Measurements from ENCODE around the gene GAL3ST2. TPM values are rescaled to one million over a fixed set of nuclear protein-coding genes. Genes with fewer than 3 reads are reported as not detected.

The GAL3ST2 gene
- total RNA-seq, 1 donor from 2014 or later, result not detected

DNA sequence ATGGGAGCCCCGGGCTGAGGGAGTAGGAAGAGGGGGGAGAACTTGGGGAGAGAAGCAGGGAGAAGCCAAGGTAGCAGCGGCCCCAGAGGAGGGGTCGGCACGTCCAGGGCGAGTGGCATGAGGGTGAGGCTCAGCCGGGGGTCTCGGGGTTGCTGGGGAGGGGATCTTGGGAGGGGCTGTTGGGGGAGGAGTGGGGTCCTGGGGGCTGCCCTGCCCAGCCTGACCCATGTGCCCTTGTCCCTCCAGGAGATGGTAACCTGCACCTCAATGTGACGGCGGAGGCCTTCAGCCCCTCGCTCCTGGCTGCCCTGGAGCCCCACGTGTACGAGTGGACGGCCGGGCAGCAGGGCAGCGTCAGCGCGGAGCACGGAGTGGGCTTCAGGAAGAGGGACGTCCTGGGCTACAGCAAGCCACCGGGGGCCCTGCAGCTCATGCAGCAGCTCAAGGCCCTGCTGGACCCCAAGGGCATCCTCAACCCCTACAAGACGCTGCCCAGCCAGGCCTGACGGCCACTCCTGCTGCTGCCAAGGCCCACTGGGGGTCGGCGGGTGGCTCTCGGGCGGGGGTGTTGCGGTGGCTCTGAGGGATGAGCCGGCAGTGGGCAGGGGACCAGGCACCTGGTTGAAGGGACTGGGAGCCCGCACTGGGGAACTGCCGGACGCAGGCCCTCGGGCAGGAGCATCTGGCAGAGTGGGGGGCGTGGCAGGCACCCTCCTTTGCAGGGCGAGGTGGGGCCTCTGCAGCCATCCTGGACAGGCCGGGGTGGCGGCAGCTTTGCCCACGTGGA lies 9.0 kb upstream of the GAL3ST2 start:
- Histone ChIP-seq H3K4me3 (ENCODE audit: insufficient read depth, low read depth, low read length) (no peak overlapping the region), H3K9ac (ENCODE audit: low read length) (no peak overlapping the region), H3K4me2 (ENCODE audit: low read length) (no peak overlapping the region), H3K27me3 (ENCODE audit: insufficient read depth, low read length) (no peaks in the 10 kb centered on the region), H3K36me3 (ENCODE audit: insufficient read depth, low read length) (no peaks in the 10 kb centered on the region), H2AFZ (ENCODE audit: low read depth, low read length) (no peak overlapping the region), H3K79me2 (ENCODE audit: insufficient read depth, low read length) (no peaks in the 10 kb centered on the region), H3K4me1 (ENCODE audit: insufficient read depth, low read length) (no peaks in the 10 kb centered on the region), H3K9me3 (ENCODE audit: insufficient read depth, low read depth, low read length) (no peaks in the 10 kb centered on the region), H4K20me1 (ENCODE audit: insufficient read depth, low read length) (no peaks in the 10 kb centered on the region), H3K27ac (ENCODE audit: low read depth, low read length) (no peak overlapping the region)
- no peak for TF ChIP-seq EZH2 (IDR thresholded peaks at IDR 0.05; ENCODE audit: insufficient read depth, low read length)
- no peak for TF ChIP-seq CTCF (IDR thresholded peaks at IDR 0.05; ENCODE audit: insufficient read depth, low read depth, low read length)
- peaks cover 5% of the 10 kb centered on the region for H3K36me3 Mint-ChIP-seq (ENCODE audit: low read depth, unreplicated experiment)
- FAIRE-seq, result no peak
- peaks cover 2% of the 10 kb centered on the region for H3K4me1 Mint-ChIP-seq (ENCODE audit: low read depth, unreplicated experiment)
- peaks cover under 1% of the 10 kb centered on the region for H3K27me3 Mint-ChIP-seq (ENCODE audit: low read depth, unreplicated experiment)
- no peak overlapping the region for H3K4me3 Mint-ChIP-seq (ENCODE audit: unreplicated experiment)
- DNase-seq (ENCODE audit: low read depth), result no peak
- no peak overlapping the region for H3K27ac Mint-ChIP-seq (ENCODE audit: unreplicated experiment)
- no peaks in the 10 kb centered on the region for H3K9me3 Mint-ChIP-seq (ENCODE audit: unreplicated experiment)

- FAIRE-seq, result no peak
Measured at GRCh38 chr2:241768251-241768711, 8.3 kb upstream of the GAL3ST2 start.

More at GRCh38 chr2:241768251-241768711, 8.3 kb upstream of the GAL3ST2 start:
- Mint-ChIP-seq H3K9me3 (ENCODE audit: unreplicated experiment) (no peaks in the 10 kb centered on the region), H3K27ac (ENCODE audit: unreplicated experiment) (no peak overlapping the region), H3K36me3 (ENCODE audit: low read depth, unreplicated experiment) (peaks cover 5% of the 10 kb centered on the region), H3K27me3 (ENCODE audit: low read depth, unreplicated experiment) (peaks cover 4% of the 10 kb centered on the region), H3K4me1 (ENCODE audit: low read depth, unreplicated experiment) (peaks cover 2% of the 10 kb centered on the region), H3K4me3 (ENCODE audit: unreplicated experiment) (no peak overlapping the region)
- H3K27me3 ChIP-seq (ENCODE audit: insufficient read depth, low read length), result no peaks in the 10 kb centered on the region
- H4K20me1 ChIP-seq (ENCODE audit: insufficient read depth, low read length), result no peaks in the 10 kb centered on the region
- TF ChIP-seq EZH2 (IDR thresholded peaks at IDR 0.05; ENCODE audit: insufficient read depth, low read length) (no peak), CTCF (IDR thresholded peaks at IDR 0.05; ENCODE audit: insufficient read depth, low read depth, low read length) (no peak)
- H3K9ac ChIP-seq (ENCODE audit: low read length), result no peak overlapping the region
- H3K4me3 ChIP-seq (ENCODE audit: insufficient read depth, low read depth, low read length), result no peak overlapping the region
- H3K27ac ChIP-seq (ENCODE audit: low read depth, low read length), result no peak overlapping the region
- H3K4me2 ChIP-seq (ENCODE audit: low read length), result no peak overlapping the region
- H3K79me2 ChIP-seq (ENCODE audit: insufficient read depth, low read length), result no peaks in the 10 kb centered on the region
- no peaks in the 10 kb centered on the region for H3K4me1 ChIP-seq (ENCODE audit: insufficient read depth, low read length)
- no peaks in the 10 kb centered on the region for H3K36me3 ChIP-seq (ENCODE audit: insufficient read depth, low read length)
- no peaks in the 10 kb centered on the region for H3K9me3 ChIP-seq (ENCODE audit: insufficient read depth, low read depth, low read length)
- no peak overlapping the region for H2AFZ ChIP-seq (ENCODE audit: low read depth, low read length)
- no peak for DNase-seq (ENCODE audit: low read depth)
